Measurements from ENCODE around the gene RNLS. TPM values are rescaled to one million over a fixed set of nuclear protein-coding genes. Genes with fewer than 3 reads are reported as not detected.

Gene RNLS
- total RNA-seq, 2 experiments from 2014 or later: 0.95 to 2.7 TPM

DNA sequence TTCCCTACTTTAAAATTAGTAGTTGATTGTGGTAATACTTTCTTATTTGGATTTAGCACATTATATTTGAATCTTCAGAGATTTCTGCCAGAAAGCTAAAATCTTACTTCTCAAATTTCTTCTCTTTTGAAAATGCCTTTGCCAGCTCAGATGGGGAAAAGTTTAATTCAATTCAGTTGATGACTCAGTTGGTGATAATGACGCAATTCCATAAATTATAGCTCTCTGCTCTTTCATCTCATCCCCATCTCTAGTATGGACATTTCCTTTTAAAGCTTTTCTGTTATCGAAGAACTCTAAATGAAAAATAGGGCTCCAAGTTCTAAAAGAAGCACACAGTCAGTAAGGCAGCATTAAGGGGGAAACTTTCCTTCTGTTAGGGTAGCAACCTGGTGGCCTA, 25.5 kb downstream of the RNLS start:
- Mint-ChIP-seq H3K36me3 (ENCODE audit: low read depth) (no peaks in the 10 kb centered on the region), H3K27me3 (no peaks in the 10 kb centered on the region), H3K4me3 (no peak overlapping the region), H3K9me3 (no peaks in the 10 kb centered on the region), H3K4me1 (ENCODE audit: low read depth) (no peaks in the 10 kb centered on the region), H3K27ac (no peak overlapping the region)
- TF ChIP-seq CTCF (IDR thresholded peaks at IDR 0.05): no peak
- intact Hi-C loops (cut with DNase I, micrococcal nuclease): loop anchor here (10.0 kb wide), 2 partner anchors 153 to 1023 kb away; no protein-coding TSS in a partner anchor
- no peak overlapping the region for H3K4me3 ChIP-seq (ENCODE audit: low read length)
- no peaks in the 10 kb centered on the region for H3K9me3 ChIP-seq (ENCODE audit: control insufficient read depth in 1 of 2, insufficient read depth in 1 of 2, low read length in 2 of 2)
- DNase-seq: no peak
- H3K4me1 ChIP-seq (ENCODE audit: insufficient read depth, low read length): peaks cover 6% of the 10 kb centered on the region
- POLR2A ChIA-PET: no interaction called here
- no peaks in the 10 kb centered on the region for H3K36me3 ChIP-seq (ENCODE audit: insufficient read depth, low read length)
- H3K27me3 ChIP-seq (ENCODE audit: control insufficient read depth in 1 of 2, insufficient read depth in 2 of 2, low read length in 2 of 2): no peaks in the 10 kb centered on the region
- no peak for ATAC-seq (ENCODE audit: poor library complexity)
- CTCF ChIA-PET: no interaction called here
- no peak overlapping the region for H3K27ac ChIP-seq (ENCODE audit: low read depth in 1 of 2, low read length in 2 of 2)

GRCh38 chr10:88557256-88557655, 25.9 kb downstream of the RNLS start:
- H3K36me3 Mint-ChIP-seq (ENCODE audit: low read depth): no peaks in the 10 kb centered on the region

DNA sequence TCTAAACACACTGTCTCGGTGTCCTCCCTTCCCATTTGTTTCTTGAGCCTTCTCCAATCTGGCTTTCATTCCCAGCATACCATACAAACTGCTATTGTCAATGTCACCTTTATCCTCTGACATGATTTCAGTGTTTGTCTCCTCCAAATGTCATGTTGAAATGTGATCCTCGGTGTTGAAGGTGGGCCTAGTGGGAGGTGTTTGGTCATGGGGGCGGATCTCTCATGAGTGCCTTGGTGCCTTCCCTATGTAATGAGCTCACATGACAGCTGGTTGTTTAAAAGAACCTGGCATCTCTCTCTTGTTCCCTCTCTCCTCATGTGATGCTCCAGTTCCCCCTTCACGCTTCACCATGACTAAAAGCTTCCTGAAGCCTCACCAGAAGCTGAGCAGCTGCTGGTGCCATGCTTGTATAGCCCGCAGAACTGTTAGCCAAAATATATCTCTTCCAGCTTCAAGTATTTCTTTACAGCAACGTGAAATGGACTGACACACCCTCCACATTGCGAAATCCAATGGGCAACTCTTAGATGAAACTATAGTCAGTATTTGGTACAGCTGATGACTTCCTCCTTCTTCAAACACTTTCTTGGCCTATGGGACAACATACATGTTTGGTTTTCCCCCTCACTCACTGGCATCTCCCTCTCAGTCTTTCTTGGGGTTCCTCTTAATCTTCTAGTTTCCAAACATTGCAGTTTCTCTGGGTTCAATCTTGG, 27.8 kb downstream of the RNLS start:
- ATAC-seq (ENCODE audit: poor library complexity): no peak
- POLR2A ChIA-PET: interaction anchor here (0.8 kb wide), 1 partner anchor 12 kb away, joined by 3 read pairs; no protein-coding TSS in a partner anchor
- Histone ChIP-seq H3K9me3 (ENCODE audit: control insufficient read depth in 1 of 2, insufficient read depth in 1 of 2, low read length in 2 of 2) (no peaks in the 10 kb centered on the region), H3K4me3 (ENCODE audit: low read length) (no peak overlapping the region), H3K27me3 (ENCODE audit: control insufficient read depth in 1 of 2, insufficient read depth in 2 of 2, low read length in 2 of 2) (no peaks in the 10 kb centered on the region), H3K4me1 (ENCODE audit: insufficient read depth, low read length) (peaks cover 2% of the 10 kb centered on the region), H3K27ac (ENCODE audit: low read depth in 1 of 2, low read length in 2 of 2) (no peak overlapping the region), H3K36me3 (ENCODE audit: insufficient read depth, low read length) (no peaks in the 10 kb centered on the region)
- H3K4me1 Mint-ChIP-seq (ENCODE audit: low read depth): no peaks in the 10 kb centered on the region
- H3K9me3 Mint-ChIP-seq: no peaks in the 10 kb centered on the region
- intact Hi-C loops (cut with DNase I, micrococcal nuclease): loop anchor here (10.0 kb wide), 2 partner anchors 151 to 1021 kb away; no protein-coding TSS in a partner anchor
- H3K4me3 Mint-ChIP-seq: no peak overlapping the region
- CTCF ChIA-PET: no interaction called here
- no peaks in the 10 kb centered on the region for H3K36me3 Mint-ChIP-seq (ENCODE audit: low read depth)
- no peaks in the 10 kb centered on the region for H3K27me3 Mint-ChIP-seq
- DNase-seq: peak in 3 of 14 experiments; percentile 3 to 22 (median 10)
- no peak overlapping the region for H3K27ac Mint-ChIP-seq
- no peak for TF ChIP-seq CTCF (IDR thresholded peaks at IDR 0.05)

More at GRCh38 chr10:88557256-88557655, 25.9 kb downstream of the RNLS start:
- DNase-seq (no peak), ATAC-seq (ENCODE audit: poor library complexity) (no peak)
- Mint-ChIP-seq H3K27me3 (no peaks in the 10 kb centered on the region), H3K27ac (no peak overlapping the region), H3K4me3 (no peak overlapping the region), H3K4me1 (ENCODE audit: low read depth) (no peaks in the 10 kb centered on the region), H3K9me3 (no peaks in the 10 kb centered on the region)
- CTCF ChIA-PET: no interaction called here
- Histone ChIP-seq H3K27ac (ENCODE audit: low read depth in 1 of 2, low read length in 2 of 2) (no peak overlapping the region), H3K9me3 (ENCODE audit: control insufficient read depth in 1 of 2, insufficient read depth in 1 of 2, low read length in 2 of 2) (no peaks in the 10 kb centered on the region), H3K27me3 (ENCODE audit: control insufficient read depth in 1 of 2, insufficient read depth in 2 of 2, low read length in 2 of 2) (no peaks in the 10 kb centered on the region), H3K4me3 (ENCODE audit: low read length) (no peak overlapping the region), H3K36me3 (ENCODE audit: insufficient read depth, low read length) (no peaks in the 10 kb centered on the region), H3K4me1 (ENCODE audit: insufficient read depth, low read length) (peaks cover 6% of the 10 kb centered on the region)
- POLR2A ChIA-PET: no interaction called here
- no peak for TF ChIP-seq CTCF (IDR thresholded peaks at IDR 0.05)
- intact Hi-C loops (cut with DNase I, micrococcal nuclease): loop anchor here (10.0 kb wide), 2 partner anchors 152 to 1022 kb away; no protein-coding TSS in a partner anchor

All from CD4-positive, alpha-beta T cell (primary cell).